ENCODE measurements around the gene TNRC18.
"Not testable (repeated sequence)": the region's sequence is repeated elsewhere in the genome, so short reads cannot be mapped to it uniquely, and the experiment has no call there.

TNRC18 gene

DNA sequence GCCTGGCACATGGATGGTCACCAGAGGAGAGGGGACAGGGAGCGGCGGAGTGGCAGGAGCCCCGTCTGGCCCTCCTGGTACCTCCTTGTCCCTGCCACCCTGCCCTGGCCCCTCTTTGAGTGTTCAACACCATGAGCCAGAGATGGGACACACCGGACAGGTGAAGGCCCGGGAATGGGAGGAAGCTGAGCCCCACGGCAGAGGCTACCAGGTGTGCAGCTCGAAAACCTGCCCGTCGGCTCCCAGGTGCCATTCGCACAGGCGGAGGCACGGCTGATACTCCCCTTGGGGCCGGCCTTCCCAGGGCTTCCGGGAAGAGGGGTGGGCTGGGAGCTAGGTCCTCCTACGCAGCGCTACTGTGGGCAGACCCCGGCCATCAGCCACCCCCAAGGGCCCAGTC is 44.1 kb downstream of the TNRC18 start:
- DNase-seq (ENCODE audit: low read depth in 2 of 2): no peak

DNA sequence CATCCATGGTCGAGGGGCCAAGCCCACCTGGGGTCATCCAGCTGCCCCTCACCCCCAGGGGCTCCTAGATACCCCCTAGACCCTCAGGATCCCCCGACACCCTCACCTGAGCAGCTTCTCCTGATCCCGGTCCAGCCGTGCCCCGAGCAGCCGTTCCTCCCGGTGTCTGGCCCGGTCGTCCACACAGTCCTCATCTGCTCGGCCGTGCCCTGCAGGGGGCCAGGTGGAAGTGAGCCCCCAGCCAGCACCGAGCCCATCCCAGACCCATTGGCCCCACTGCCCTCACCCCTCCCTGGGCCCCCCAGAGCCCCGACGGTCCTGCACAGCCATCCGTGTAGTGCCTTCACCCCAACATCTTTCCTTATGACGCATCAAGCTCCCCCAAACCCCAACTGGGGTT is 45.8 kb downstream of the TNRC18 start:
- DNase-seq (ENCODE audit: low read depth in 2 of 2): no peak

DNA sequence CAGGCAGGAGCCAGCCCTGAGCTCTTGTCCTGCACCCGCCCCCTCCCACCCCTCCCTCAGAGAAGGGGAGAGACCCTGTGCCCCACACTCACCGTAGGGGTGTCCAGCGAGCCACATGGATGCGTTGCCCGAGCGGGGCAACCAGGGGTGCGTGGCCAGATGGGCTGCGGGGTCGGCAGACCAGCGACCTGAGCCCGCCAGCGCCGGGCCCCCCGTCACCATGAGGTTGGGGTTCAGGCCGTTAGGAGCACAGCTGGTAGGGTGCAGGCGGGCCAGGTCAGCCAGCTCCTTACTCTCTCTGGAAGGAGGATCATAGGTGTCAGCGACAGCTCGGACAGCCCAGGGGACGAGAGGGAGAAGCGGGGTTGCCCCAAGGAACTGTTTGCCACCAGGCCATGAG is 46.4 kb downstream of the TNRC18 start:
- DNase-seq (ENCODE audit: low read depth in 2 of 2): no peak

DNA sequence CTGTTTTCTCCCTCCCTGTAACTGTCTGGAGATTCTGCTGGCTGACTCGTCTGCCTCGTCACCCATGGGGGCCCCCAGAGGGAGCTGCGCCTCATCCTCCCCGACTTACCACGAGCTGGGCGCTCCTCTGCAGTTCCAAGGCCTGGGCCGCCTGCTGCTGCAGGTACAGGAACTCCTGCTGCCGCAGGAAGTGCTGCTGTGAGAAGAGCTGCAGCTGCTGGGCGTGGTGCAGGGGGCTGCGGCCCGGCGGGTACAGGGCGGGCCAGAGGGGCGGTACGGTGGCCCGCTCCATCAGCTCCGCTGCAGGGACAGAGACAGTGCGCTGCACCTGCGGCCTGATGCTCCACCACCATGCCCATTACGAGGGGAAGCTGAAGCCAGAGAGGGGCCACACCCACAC is 47.7 kb downstream of the TNRC18 start:
- no peak for DNase-seq (ENCODE audit: low read depth in 2 of 2)

DNA sequence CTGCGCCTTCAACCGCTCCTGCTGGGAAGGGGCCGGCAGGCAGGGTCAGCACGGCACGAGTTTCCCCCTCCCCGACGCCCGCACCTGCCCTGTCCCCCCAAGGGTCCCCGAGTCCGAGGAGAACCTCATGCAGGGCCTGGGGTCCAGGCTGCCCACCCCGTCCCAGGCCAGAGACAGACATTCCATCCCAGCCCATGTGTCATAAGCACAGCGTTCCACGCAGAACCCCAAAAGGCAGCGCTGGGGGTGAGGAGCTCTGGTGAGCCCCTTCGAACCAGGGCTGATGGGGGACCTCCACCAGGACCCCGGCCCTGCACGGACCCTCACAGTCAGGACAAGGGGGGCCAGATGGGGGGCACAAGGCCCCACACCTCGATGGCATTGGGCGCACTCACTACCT is 49.2 kb downstream of the TNRC18 start:
- no peak for DNase-seq (ENCODE audit: low read depth in 2 of 2)

DNA sequence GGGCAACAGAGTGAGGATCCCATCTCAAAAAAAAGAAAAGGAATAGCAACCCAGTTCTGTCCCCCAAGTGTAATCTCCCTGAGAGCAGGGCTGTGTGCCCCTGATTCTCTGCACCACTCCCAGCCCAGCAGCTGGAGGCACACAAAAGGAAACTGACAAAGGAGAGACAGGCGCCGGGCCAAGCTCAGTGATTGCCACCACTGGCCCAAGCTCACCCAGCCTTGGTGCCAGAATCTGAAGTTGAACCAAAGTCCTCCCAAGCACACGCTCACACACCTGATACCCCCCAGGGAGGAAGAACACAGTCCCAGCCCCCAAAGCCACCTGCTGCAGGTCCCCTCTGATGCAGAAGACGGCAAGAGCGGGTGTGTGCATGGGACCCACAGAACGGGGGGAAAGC is 50.3 kb downstream of the TNRC18 start:
- DNase-seq (ENCODE audit: low read depth in 2 of 2): no peak

DNA sequence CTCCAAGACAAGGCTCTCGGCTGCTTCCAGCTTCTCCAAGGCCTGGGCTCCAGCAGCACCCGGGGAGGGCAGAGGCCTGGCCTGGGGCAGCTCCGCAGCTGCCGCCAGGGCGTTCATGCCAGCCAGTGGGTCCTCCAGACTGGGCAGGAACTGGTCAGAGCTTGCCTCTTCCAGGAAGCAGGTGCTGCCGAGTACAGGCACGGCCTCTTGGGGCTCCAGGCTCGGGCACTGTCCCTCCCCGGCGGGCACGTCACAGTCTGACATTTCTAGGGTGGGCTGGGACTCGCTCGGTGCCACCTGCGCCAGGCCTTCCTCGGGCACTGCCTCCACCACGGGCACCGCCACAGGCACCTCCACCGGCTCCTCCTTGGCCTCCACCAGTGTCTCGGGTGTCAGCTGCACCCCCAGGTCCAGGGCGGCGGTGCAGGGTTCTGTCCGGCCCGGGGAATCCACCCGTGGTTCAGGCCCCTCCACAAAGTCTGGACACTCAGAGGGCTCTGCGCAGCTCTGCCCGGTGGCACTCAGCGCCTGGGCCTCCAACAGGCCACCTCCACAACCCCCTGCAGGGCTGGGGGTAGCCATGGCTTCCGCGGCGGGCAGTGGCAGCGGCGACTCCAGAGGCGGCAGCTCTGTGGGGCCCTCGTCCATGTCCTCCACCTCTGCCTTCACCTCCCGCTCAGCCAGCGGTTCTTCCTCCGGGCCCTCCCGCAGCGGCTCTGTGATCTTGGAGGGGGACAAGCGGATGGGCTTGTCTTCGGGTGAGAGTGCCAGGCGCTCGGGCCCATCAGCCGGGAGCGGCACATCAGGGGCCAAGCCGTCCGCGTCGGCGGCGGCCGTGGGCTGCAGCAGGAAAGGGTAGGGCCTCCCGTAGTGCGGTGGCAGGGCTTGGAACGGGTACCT is 52.9 kb downstream of the TNRC18 start:
- DNase-seq (ENCODE audit: low read depth in 2 of 2): no peak

DNA sequence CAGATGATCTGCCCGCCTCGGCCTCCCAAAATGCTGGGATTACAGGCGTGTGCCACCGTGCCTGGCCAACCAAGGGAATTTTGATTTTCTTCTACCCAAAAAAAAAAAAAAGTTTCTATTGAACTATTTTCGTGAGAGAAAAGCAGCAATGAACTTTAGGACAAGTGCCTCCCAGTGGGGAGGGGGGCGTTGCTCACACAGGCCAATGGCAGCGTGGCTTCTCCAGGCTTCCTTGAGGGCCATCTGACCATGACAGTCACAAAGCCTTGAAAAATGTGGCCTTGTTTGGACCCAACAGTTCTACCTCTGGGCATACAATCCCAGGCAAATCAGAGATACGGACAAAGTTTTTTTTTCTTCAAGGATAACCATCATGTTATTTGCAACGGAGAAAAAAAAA is 56.0 kb downstream of the TNRC18 start:
- no peak for DNase-seq (ENCODE audit: low read depth in 2 of 2)

DNA sequence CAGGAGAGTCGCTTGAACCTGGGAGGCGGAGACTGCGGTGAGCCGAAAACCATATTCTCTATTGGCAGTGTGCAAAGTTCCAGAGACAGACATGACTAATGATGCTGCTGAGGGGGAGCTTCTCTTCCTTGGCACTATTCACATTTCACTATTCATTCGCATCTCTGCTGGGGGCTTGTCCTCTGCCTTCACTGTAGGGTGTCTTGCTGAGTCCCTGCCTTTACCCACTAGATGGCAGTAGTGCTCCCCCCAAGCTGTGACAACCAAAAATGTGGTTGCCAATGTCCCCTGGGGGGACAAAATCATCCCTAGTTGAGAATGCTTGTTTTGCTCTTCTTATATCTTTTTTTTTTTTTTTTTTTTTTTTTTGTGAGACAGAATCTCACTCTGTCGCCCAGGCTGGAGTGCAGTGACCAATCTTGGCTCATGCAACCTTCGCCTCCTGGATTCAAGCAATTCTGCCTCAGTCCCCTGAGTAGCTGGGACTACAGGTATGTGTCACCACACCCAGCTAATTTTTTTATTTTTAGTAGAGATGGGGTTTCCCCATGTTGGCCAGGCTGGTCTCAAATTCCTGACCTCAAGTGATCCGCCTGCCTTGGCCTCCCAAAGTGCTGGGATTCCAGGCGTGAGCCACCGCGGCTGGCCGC is 57.5 kb downstream of the TNRC18 start:
- DNase-seq (ENCODE audit: low read depth in 2 of 2): peak; percentile 24 to 41

DNA sequence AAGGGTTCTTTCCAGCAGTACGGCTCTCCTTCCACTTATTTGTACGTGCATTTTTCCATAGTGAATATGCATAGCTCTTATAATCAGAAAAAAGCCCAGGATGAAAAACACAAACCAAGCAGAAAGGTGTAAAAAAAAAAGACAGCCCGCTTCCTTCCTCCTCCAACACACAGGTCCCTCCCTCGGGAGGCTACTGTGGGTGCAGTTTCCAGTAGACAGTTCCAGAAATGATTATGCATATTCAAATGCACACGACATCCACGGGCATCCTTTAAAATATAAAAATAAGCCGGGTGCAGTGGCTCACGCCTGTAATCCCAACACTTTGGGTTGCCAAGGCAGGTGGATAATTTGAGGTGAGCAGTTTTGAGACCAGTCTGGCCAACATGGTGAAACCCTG is 59.9 kb downstream of the TNRC18 start:
- no peak for DNase-seq (ENCODE audit: low read depth in 2 of 2)

DNA sequence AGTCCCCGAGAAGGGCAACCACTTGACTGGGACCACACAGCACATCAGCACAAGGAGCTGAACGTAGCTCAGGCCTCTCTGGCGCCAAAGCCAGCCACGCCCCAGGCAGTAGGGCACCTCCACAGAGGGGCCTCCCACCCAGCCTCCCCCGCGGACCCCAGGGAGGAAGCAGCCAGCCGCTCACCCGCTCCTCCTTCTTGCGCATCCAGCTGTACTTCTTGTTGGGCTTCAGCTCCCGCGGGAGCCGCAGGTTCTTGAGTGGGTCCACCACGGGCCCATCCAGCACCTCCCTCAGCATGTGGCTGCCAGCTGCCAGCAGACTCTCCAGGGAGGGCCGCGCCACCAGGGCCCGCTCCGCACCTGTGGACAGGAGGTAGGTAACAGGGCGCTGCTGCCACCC is 61.2 kb downstream of the TNRC18 start:
- DNase-seq (ENCODE audit: low read depth in 2 of 2): no peak

DNA sequence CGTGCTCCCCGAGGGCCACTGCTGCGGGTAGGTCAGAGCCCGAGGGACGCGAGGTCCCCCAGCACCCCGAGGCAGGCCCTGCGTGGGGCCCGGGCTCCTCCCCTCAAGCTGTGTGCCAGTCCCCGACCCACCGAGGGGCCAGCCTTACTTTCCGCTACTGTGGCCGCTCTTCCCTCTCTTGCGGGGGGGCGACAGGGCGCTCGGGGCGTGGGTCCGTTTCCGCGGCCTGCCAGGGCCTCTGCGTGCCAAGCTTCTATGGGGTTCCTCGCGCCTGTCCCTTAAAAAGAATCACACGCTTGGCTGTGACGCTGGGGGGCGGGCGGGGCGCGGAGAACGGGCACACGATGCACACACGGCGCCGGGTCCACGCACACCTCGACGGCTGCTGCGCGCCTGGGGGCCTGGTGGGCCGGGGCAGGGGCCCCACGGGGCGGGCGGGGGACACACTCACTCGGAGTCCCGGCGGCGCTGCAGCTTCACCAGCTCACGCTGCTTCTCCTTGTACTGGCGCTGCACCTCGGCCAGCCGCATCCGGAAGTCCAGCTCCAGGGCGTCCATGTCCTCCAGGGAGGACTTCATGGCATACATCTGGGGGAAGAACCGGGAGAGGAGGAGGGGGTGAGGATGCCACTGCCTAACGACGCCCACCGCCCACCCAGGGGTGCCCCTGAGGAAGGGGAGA is 62.0 kb downstream of the TNRC18 start:
- DNase-seq (ENCODE audit: low read depth in 2 of 2): no peak

DNA sequence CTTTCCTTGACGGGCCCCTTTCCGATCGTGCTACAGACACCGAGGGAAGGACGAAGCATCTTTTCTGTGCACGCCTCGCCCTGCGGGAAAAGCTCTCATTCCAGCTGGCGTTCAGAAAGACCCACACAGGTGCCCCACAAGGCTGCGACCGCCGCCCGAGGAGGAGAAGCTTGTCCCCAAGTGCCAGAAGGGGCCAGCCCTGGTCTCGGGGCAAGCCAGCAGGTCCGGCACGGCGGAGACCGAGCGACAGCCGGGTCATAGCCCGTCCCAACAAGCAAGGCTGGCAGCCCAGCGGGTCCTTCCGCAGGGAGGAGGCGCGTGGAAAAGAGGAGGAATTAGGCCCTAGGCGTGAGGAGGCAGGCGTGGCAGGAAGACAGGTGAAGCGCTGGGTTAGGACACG is 62.7 kb downstream of the TNRC18 start:
- DNase-seq (ENCODE audit: low read depth in 2 of 2): no peak

DNA sequence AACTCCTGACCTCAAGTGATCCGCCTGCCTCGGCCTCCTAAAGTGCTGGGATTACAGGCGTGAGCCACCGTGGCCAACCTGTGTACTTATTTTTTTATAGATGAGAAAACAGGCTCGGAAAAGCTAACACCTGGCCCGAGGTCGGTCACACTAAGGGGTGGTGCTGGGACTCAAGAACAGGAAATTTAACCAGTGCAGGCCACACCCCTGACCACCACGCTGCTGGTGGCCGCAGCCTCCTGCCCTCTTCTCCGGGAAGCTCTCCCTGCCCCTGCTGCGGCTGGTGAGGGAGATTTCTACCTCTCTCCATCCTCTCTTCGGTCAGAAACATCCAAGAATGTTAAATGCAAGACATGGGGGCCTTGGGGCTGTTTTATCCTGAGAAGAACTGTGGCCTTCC is 63.2 kb downstream of the TNRC18 start:
- DNase-seq (ENCODE audit: low read depth in 2 of 2): no peak

DNA sequence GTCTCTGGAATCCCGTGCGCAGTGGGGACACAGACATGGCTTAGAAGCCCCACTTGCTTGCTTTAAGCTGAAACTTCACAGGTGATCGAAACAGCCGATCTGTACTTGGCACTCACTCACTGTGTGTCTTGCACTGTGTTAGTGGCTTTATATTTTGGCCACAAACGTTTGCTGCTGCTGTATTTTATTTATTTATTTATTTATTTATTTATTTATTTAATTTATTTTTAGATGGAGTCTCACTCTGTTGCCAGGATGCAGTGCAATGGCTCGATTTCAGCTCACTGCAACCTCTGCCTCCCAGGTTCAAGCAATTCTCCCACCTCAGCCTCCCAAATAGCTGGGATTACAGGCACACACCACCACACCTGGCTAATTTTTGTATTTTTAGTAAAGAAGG is 63.6 kb downstream of the TNRC18 start:
- DNase-seq (ENCODE audit: low read depth in 2 of 2): not testable (repeated sequence)

DNA sequence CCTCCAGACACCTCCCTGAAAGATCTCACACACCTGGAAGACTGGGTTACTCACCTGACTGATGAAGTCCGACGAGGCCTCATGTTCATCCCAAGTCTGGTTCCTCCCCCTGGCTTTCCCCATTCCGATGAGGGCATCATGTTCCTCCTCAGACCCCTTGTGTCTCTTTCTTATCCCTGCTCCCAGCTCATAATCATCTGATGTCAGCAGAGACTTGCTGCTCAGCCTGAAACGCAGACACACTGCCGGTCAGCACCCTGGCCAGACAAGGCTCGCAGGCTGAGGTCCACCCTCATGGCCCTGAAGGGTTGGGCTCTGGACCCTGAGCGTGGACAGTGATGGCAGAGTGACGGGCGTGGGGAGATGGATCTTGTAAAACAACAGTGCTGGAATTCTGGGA is 64.3 kb downstream of the TNRC18 start:
- no peak for DNase-seq (ENCODE audit: low read depth in 2 of 2)

DNA sequence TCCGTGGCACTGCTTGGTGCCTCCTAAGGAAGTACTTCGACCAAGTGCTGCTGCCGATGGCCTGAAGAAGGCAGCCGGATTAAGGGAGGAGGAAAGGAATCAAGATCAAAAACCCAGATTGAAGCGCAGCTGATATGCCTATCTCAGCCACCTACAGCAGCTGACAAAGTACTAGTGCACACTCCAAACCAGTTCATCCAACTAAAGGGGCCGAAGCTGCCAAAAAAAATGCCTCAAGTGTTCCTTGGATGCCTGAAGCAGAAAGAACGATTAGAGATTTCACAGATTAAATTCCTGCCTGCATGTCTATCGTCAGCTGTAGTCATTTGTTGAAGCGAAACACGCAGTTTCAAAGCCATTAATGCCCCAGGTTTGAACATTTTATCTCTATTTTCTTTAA is 65.7 kb downstream of the TNRC18 start:
- no peak for DNase-seq (ENCODE audit: low read depth in 2 of 2)

DNA sequence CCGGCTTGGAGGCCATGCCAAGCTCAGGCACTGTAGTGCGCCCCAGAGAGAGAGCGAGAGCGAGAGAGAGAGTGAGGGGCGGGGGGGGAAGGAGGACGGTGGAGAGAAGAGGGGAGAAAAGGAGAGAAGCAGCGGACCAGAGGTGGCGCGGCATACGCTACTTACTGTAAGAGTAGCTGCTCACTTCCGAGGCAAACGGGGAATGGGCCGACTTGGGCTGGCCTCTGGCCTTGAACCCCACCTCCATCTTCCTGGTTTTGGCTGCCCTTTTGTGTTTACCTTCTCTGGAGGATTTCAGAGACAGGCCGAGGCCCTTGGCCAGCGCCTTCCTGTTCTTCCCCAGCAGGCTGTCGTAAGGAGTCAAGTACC is 66.9 kb downstream of the TNRC18 start:
- DNase-seq (ENCODE audit: low read depth in 2 of 2): no peak

DNA sequence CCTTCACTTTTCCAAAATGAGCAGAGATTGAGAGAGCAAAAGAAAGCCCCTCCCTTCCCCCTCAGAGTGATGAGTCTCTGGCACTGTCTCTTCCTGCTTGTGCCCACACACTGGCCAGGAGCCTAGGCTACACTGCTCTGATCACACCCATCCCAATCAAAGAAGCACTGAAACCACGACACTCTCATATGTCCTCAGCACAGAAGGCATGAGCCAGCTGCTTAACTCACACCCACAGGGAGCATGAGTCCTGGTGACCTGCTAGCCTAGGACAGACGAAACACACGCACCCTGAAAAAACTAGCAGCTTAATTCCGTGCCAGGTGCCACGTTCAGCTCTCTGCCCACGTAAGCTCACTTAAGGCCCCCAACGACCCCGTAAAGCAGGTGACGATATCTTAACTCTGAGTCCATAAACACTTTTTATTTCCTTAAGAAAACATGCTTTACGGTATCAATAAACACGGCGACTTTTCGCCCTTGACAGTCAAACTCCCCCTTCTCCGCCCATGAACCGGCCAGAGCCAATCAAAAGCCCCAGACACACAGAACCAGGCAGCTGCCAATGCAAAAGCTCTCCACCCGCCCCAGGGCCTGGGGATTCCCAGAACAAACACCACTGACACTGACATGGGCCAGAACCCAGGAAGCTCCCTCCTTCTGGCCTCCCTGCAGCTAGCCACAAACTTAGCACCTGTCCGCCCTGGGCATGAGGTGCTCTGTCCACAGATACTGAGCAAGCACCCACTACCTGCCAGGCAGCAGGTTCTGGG is 69.0 kb downstream of the TNRC18 start:
- no peak for DNase-seq (ENCODE audit: low read depth in 2 of 2)

DNA sequence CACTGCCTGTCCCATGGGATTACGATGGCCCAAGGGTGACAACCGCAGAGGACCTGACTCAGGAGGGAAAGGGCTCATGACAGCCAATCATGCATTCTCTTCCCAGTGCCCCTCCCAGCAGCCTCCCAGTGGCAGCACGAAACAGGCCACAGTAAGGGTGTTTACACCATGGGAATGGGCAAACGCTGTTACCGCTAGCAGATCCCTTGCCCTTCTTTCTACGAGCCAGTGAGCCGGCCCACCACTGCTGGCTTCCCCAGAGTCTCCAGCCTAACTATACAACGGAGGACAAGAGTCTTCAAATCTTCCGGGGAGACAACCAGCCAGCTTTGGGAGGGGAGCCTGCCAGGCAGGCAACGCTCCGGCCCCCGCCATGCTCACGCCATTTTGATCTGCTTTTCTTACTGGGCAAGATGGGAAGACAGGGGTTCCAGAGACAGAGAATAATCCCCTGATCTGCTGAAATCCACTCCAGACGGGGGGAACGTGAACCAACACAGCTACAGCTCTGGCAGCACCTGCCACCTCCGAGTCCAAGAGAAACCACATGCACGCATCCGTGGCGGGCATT is 71.1 kb downstream of the TNRC18 start:
- no peak for DNase-seq (ENCODE audit: low read depth in 2 of 2)

DNA sequence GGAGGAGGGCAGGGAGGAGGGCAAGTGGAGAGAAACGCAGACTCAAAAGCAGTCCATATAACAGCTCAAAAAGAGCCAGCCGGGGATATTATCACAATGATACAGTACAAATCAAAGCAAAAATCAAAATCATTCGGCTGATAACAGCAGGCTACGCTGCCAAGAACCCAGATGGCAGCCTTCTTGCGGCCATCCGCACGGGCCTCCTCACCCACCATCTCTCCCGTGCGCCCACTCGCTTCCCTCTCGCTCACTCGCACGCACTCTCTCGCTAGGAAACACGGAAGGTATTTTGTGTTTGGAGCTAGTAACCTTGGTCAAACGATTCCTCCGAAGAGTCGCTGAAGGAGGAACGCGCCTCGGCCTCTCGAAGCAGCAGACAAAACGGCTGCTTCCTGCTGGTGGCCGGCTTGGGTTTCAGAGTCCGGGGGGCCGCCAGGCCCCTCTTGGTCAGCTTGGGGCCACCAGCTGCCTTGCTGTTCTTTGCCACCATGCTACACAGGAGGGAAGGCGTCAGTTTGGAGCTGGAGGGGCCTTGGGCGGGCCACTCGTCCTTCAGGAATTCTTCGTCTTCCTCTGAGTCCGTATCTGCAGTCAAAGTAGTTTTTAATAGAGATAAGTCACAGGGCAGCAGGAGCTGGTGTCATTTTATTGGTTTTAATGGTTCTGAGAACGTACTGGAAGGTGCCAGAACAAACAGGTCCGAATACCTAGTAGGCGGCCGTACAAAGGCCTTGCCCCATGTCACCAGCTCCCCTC is 71.9 kb downstream of the TNRC18 start:
- DNase-seq (ENCODE audit: low read depth in 2 of 2): no peak

Data from activated CD4-positive, alpha-beta T cell treated with anti-CD3 and anti-CD28 coated beads for 24 hours (primary cell).